Dendritic cell treated with granulocyte-macrophage colony-stimulating factor and Interleukin-4, amounts not matched to agents 40 ng/mL and 50 ng/mL, for 4 days (primary cell): Measurements from ENCODE around the gene LARP4B.

Experiments used
- H3K27ac Mint-ChIP-seq: one replicate; pipeline ENCODE4 v1.8.0; 2022; ENCODE audit warnings: mild to moderate bottlenecking, mixed read lengths
- H3K27me3 Mint-ChIP-seq: one replicate; pipeline ENCODE4 v1.8.0; 2022; ENCODE audit warnings: mild to moderate bottlenecking, mixed read lengths
- H3K36me3 Mint-ChIP-seq: one replicate; pipeline ENCODE4 v1.8.0; 2022; ENCODE audit warnings: low read depth, mixed read lengths
- H3K4me1 Mint-ChIP-seq: one replicate; pipeline ENCODE4 v1.8.0; 2022; ENCODE audit warnings: low read depth, mixed read lengths
- H3K4me3 Mint-ChIP-seq: one replicate; pipeline ENCODE4 v1.8.0; 2022; ENCODE audit warnings: mild to moderate bottlenecking, moderate library complexity, mixed read lengths
- H3K9me3 Mint-ChIP-seq: one replicate; pipeline ENCODE4 v1.8.0; 2022; ENCODE audit warnings: mixed read lengths
- intact Hi-C: fragments of 100-400 bp; cut with micrococcal nuclease; formaldehyde crosslinking; loops from one replicate; pipeline ENCODE4 v1.15.0; 2022

The LARP4B gene

GRCh38 chr10:761376-761775 is 170.1 kb downstream of the LARP4B start:
- H3K9me3 Mint-ChIP-seq = peaks cover 49% of the 10 kb centered on the region
- intact Hi-C loops = no loop called here
- no peaks in the 10 kb centered on the region for H3K36me3 Mint-ChIP-seq
- H3K27me3 Mint-ChIP-seq = peaks cover 55% of the 10 kb centered on the region
- H3K4me3 Mint-ChIP-seq = no peak overlapping the region
- no peak overlapping the region for H3K27ac Mint-ChIP-seq
- no peaks in the 10 kb centered on the region for H3K4me1 Mint-ChIP-seq

GRCh38 chr10:760622-761021 is 170.9 kb downstream of the LARP4B start:
- no peaks in the 10 kb centered on the region for H3K4me1 Mint-ChIP-seq
- no peak overlapping the region for H3K27ac Mint-ChIP-seq
- H3K4me3 Mint-ChIP-seq = no peak overlapping the region
- intact Hi-C loops = no loop called here
- H3K36me3 Mint-ChIP-seq = no peaks in the 10 kb centered on the region
- H3K9me3 Mint-ChIP-seq = peaks cover 52% of the 10 kb centered on the region
- H3K27me3 Mint-ChIP-seq = peaks cover 59% of the 10 kb centered on the region

- intact Hi-C loops = no loop called here
- Mint-ChIP-seq H3K36me3 (no peaks in the 10 kb centered on the region), H3K4me3 (no peak overlapping the region), H3K27me3 (peaks cover 59% of the 10 kb centered on the region), H3K9me3 (peaks cover 52% of the 10 kb centered on the region), H3K4me1 (no peaks in the 10 kb centered on the region), H3K27ac (no peak overlapping the region)
Observed at GRCh38 chr10:759898-760477, 171.5 kb downstream of the LARP4B start.
